Measurements from ENCODE around the gene HRAS.

Gene HRAS

DNA sequence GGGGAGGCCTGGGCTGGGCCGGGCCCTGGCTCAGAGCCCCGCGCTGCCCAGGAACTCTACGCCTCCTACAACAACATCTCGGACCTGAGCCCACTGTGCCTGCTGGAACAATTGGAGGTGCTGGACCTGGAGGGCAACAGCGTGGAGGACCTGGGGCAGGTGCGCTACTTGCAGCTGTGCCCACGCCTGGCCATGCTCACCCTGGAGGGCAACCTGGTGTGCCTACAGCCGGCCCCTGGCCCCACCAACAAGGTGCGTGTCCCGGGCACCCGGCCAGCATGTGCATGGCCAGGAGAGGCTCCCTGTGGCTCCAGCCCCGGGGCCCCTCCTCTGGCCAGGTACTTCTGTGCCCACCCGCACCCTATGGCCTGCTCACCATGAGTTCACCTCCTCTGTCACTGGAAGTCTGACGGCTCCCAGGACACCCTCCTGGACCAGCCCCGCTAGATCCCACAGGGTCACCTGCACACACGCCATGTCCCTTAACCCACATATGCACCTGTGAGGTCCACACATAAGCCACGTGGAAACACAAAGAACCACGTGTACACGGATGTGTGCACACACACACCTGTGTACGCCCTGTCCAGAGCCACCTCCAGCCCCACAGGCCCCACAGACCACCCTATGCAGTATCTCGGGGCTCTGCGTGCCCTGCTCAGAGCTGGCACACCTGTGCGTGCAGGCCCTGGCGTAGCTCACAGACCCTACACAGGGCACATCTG is 14.8 kb upstream of the HRAS start:
- TF ChIP-seq POLR2AphosphoS5 (IDR thresholded peaks at IDR 0.05; ENCODE audit: low read depth, low read length) (no peak), REST (IDR thresholded peaks at IDR 0.05; ENCODE audit: insufficient read depth in 1 of 2, low read depth in 2 of 2, low read length in 2 of 2) (no peak), TAF1 (IDR thresholded peaks at IDR 0.05; ENCODE audit: borderline replicate concordance, insufficient read depth, low read length) (no peak), FOXP2 (optimal IDR thresholded peaks at IDR 0.05; ENCODE audit: borderline replicate concordance, extremely low read depth, extremely low read length, insufficient read depth) (no peak), SIN3A (IDR thresholded peaks at IDR 0.05; ENCODE audit: borderline replicate concordance, insufficient read depth, low read length) (no peak)

DNA sequence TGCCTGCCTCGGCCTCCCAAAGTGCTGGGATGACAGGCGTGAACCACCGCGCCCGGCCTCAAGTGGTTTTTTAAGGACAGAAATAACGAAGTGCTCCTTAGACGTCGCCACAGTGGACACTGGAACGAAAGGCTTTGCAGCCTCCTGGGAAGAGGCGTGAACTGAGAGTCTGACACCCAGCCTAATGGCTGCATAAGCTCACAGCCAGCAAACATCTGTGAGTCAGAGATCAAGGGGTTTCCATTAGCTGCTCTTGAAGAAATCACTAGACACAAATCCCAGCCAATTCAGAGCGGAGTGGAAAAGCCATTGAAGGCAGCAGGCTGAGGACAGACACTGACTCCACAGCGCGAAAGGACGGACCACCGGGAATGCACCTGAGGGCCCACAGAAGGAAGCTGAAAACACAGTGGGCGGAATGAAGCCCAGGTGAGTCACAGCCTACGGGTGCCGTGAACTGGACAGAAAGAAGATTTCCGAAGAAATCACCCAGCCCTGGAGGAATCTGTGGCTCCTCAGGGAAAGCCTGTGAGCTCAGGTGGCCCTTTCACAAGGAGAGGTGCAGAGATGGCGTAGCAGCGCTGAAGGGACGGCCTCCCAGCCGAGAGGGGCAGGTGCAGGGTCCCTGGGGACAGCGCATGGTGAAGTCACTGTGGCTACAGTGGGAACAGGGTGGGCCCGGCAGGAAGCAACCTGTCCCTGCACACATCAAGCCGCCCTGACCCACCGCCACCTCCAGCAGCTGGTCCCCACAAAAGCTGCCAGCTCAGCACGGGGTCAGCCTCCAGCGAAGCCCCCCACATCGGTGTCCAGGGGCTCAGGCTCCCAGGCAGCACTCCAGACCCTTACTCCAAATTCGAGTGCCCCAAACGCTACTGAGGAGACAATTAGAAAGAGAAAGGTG is 13.6 kb upstream of the HRAS start:
- TF ChIP-seq SIN3A (IDR thresholded peaks at IDR 0.05; ENCODE audit: borderline replicate concordance, insufficient read depth, low read length) (no peak), REST (IDR thresholded peaks at IDR 0.05; ENCODE audit: insufficient read depth in 1 of 2, low read depth in 2 of 2, low read length in 2 of 2) (no peak), POLR2AphosphoS5 (IDR thresholded peaks at IDR 0.05; ENCODE audit: low read depth, low read length) (no peak), FOXP2 (optimal IDR thresholded peaks at IDR 0.05; ENCODE audit: borderline replicate concordance, extremely low read depth, extremely low read length, insufficient read depth) (no peak), TAF1 (IDR thresholded peaks at IDR 0.05; ENCODE audit: borderline replicate concordance, insufficient read depth, low read length) (no peak)

DNA sequence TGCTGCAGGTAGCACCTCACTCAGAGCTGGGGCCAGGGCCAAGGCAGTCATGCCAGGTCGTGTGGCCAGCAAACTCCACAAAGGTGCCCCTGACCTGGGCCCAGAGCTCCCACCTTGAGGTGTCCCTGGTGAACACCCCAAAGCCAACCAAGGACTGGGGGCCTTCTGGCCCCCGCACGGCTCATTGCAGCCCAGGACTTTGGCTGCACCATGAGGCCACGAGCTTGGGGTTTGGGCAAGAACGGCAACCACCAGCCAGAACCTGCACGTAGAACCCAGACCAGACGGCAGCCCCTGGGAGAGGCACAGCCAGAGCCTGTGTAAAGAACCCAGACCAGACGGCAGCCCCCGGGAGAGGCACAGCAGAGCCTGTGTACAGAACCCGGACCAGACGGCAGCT is 9.8 kb upstream of the HRAS start:
- TF ChIP-seq REST (IDR thresholded peaks at IDR 0.05; ENCODE audit: insufficient read depth in 1 of 2, low read depth in 2 of 2, low read length in 2 of 2), result no peak
- no peak for TF ChIP-seq SIN3A (IDR thresholded peaks at IDR 0.05; ENCODE audit: borderline replicate concordance, insufficient read depth, low read length)
- TF ChIP-seq FOXP2 (optimal IDR thresholded peaks at IDR 0.05; ENCODE audit: borderline replicate concordance, extremely low read depth, extremely low read length, insufficient read depth), result no peak
- TF ChIP-seq POLR2AphosphoS5 (IDR thresholded peaks at IDR 0.05; ENCODE audit: low read depth, low read length), result no peak
- no peak for TF ChIP-seq TAF1 (IDR thresholded peaks at IDR 0.05; ENCODE audit: borderline replicate concordance, insufficient read depth, low read length)

GRCh38 chr11:544817-545166 is 9.4 kb upstream of the HRAS start:
- TF ChIP-seq TAF1 (IDR thresholded peaks at IDR 0.05; ENCODE audit: borderline replicate concordance, insufficient read depth, low read length), result no peak
- no peak for TF ChIP-seq POLR2AphosphoS5 (IDR thresholded peaks at IDR 0.05; ENCODE audit: low read depth, low read length)
- no peak for TF ChIP-seq FOXP2 (optimal IDR thresholded peaks at IDR 0.05; ENCODE audit: borderline replicate concordance, extremely low read depth, extremely low read length, insufficient read depth)
- TF ChIP-seq SIN3A (IDR thresholded peaks at IDR 0.05; ENCODE audit: borderline replicate concordance, insufficient read depth, low read length), result no peak
- no peak for TF ChIP-seq REST (IDR thresholded peaks at IDR 0.05; ENCODE audit: insufficient read depth in 1 of 2, low read depth in 2 of 2, low read length in 2 of 2)
